Head of caudate nucleus (tissue), 42 donors: ENCODE data around the gene OCIAD2.
"Not testable (repeated sequence)": the region's sequence is repeated elsewhere in the genome, so short reads cannot be mapped to it uniquely, and the experiment has no call there.

Source experiments
- DNase-seq, 42 donors: peaks; one replicate each; pipeline versions ENCODE4 v3.0.0 to v3.0.0-alpha.2; 2020 to 2021; ENCODE audit warnings: mixed read lengths in 7 of 42
- intact Hi-C: fragments of 100-400 bp; cut with DNase I; formaldehyde crosslinking; loops from one replicate; pipeline ENCODE4 v1.15.0; 2022

OCIAD2 gene

GRCh38 chr4:48863728-48864127 lies 42.8 kb downstream of the OCIAD2 start:
- no peak for DNase-seq
- intact Hi-C loops = no loop called here

GRCh38 chr4:48862661-48863060 lies 43.9 kb downstream of the OCIAD2 start:
- intact Hi-C loops = no loop called here

GRCh38 chr4:48862038-48862437 lies 44.5 kb downstream of the OCIAD2 start:
- intact Hi-C loops = no loop called here
- no peak for DNase-seq

More at GRCh38 chr4:48862661-48863060, 43.9 kb downstream of the OCIAD2 start:
- DNase-seq = no peak

- intact Hi-C loops = no loop called here
- DNase-seq = no peak
Measured at GRCh38 chr4:48858130-48858529, 48.4 kb downstream of the OCIAD2 start.

GRCh38 chr4:48854982-48855381 lies 51.6 kb downstream of the OCIAD2 start:
- DNase-seq = no peak
- intact Hi-C loops = no loop called here

- DNase-seq = no peak
- intact Hi-C loops = no loop called here
Measured at GRCh38 chr4:48854395-48854683, 52.2 kb downstream of the OCIAD2 start.

- no peak for DNase-seq
- intact Hi-C loops = no loop called here
Measured at GRCh38 chr4:48853604-48854394, 52.8 kb downstream of the OCIAD2 start.

- intact Hi-C loops = no loop called here
- DNase-seq = no peak
Measured at GRCh38 chr4:48851651-48852050, 54.9 kb downstream of the OCIAD2 start.

GRCh38 chr4:48848799-48849198 lies 57.8 kb downstream of the OCIAD2 start:
- DNase-seq, intact Hi-C loops: not testable (repeated sequence)

GRCh38 chr4:48844843-48845242 lies 61.7 kb downstream of the OCIAD2 start:
- DNase-seq = no peak
- intact Hi-C loops = no loop called here

- intact Hi-C loops = no loop called here
- no peak for DNase-seq
Measured at GRCh38 chr4:48841045-48841827, 65.3 kb downstream of the OCIAD2 start.

- DNase-seq = no peak
- intact Hi-C loops = no loop called here
Measured at GRCh38 chr4:48836658-48837057, 69.9 kb downstream of the OCIAD2 start.
